ENCODE data around the gene NFIB.

The NFIB gene

DNA sequence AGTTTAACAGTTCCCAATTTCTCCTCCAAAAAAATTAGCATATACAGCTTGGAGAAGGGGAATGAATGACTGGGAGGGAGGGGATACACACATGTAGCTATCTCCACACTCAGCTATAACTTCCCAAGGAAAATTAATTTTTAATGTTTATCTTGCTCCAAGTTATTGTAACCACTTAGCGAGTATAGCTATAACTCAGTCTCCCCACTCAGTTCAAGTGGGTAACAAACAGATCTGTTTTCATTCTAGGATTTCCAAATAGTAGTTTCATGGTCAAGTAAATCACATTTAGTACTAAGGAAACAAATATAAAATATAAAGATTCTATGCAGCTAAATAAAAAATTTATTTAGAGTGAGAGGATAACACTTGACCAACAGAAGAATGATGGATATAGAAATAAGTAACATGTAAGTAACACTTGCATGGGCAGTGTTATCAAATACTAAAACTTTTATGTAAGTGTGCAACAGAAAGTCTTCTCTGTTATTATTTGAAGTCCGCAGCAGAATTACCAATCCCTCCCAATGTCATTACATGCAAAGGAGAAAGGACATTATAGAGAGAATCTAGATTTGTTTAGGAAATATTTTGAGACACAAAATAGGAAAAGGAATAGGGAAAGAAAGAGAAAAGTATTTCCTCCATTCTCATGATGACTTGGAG, 10.2 kb upstream of the NFIB start:
- Histone ChIP-seq H3K9ac (ENCODE audit: low read length) (no peak overlapping the region), H3K4me3 (ENCODE audit: low read length) (no peak overlapping the region), H3K36me3 (ENCODE audit: control insufficient read depth, insufficient read depth, low read length) (no peaks in the 10 kb centered on the region), H3K27me3 (ENCODE audit: control insufficient read depth, insufficient read depth, low read length) (no peaks in the 10 kb centered on the region), H3K4me1 (ENCODE audit: control insufficient read depth, insufficient read depth, low read length) (peaks cover 21% of the 10 kb centered on the region), H3K27ac (ENCODE audit: low read depth, low read length) (no peak overlapping the region)

DNA sequence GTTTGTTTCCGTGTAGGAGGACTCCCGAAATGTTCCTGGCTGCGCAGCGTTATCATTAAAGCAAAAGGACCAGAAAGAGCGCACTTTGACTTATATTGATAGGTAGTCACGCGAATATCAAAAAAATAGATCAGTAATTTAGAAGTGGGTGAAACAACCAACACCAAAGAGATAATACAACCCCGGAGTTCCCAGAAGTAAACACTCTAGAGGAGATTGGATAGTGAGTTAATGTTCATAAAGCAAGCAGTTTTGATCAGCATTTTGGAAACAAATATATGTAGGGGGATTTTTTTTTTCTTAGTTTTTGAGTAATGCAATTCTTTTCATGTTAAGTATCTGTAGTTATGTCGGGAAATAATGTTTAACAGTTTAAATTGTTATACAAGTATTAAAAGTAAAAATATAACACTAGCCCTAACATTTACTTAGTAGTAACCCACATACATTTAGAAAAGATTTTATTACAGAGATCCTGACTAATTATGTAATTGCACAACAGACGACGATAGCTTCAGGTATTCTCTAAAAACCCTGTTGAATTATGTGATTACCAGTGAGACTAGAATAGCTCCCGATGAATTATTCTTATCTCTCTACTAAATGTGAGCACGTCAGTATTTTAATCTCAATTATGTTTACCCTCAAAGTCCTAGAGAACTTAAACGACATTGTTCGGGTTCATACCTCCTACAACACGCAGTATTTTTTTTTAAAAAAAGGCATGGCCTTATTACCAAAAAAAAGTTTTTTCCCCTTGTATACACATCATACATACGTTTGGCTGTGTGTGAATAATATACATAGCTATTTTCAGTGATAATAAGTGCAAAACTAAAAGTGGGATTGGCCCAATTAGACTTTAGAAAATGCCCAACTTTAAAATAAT, 9.4 kb upstream of the NFIB start:
- Histone ChIP-seq H3K4me1 (ENCODE audit: control insufficient read depth, insufficient read depth, low read length) (peaks cover 25% of the 10 kb centered on the region), H3K27me3 (ENCODE audit: control insufficient read depth, insufficient read depth, low read length) (no peaks in the 10 kb centered on the region), H3K9ac (ENCODE audit: low read length) (peak overlapping the region; percentile 30), H3K4me3 (ENCODE audit: low read length) (peak overlapping the region; percentile 67), H3K27ac (ENCODE audit: low read depth, low read length) (peak overlapping the region; percentile 93), H3K36me3 (ENCODE audit: control insufficient read depth, insufficient read depth, low read length) (no peaks in the 10 kb centered on the region)

DNA sequence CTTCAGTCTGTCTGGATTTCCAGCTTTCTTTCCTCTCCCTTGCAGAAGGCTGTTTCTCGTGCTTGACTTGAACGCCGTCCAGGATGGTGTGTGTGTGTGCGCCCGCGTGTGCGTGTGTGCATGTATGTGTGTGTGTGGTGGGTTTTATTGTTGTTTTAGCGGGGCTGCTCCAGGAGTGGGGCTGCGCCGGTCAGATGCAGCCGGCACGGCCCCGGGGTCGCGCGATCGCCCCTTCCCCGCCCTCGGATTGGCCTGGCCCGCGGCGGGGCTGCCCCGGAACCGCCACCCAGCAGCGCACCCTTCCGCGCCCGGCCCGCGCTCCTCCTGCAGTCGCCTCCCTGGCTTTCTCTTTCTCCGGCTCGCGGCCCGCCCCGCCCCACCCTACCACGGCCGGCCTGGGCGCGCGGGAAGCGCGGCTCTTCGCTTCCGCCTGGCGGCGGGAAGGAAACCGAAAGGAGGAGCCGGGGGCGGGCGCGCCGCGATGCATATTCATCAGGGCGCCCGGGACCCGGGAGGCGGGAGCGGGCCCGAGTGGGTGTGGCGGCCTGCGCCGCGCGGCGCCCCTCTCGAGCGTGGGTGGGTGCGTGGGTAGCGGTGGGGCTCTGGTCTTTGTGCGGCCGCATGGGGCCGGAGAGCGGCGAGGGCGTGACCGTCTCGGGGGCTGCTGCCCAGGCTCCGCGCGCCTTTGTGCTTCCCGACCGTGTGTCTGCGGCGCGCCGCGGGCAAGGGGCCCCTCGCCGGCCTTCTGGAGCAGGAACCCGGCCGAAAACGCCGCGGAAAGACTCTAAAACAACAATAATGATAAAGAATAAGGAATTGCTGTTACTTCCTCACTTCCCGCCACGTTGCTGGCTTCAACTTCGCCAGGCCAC, 8.5 kb upstream of the NFIB start:
- H3K27me3 ChIP-seq (ENCODE audit: control insufficient read depth, insufficient read depth, low read length) = no peaks in the 10 kb centered on the region
- H3K4me1 ChIP-seq (ENCODE audit: control insufficient read depth, insufficient read depth, low read length) = peaks cover 27% of the 10 kb centered on the region
- peak overlapping the region; percentile 93 for H3K27ac ChIP-seq (ENCODE audit: low read depth, low read length)
- H3K36me3 ChIP-seq (ENCODE audit: control insufficient read depth, insufficient read depth, low read length) = no peaks in the 10 kb centered on the region
- H3K9ac ChIP-seq (ENCODE audit: low read length) = peak overlapping the region; percentile 30
- peak overlapping the region; percentile 78 for H3K4me3 ChIP-seq (ENCODE audit: low read length)

DNA sequence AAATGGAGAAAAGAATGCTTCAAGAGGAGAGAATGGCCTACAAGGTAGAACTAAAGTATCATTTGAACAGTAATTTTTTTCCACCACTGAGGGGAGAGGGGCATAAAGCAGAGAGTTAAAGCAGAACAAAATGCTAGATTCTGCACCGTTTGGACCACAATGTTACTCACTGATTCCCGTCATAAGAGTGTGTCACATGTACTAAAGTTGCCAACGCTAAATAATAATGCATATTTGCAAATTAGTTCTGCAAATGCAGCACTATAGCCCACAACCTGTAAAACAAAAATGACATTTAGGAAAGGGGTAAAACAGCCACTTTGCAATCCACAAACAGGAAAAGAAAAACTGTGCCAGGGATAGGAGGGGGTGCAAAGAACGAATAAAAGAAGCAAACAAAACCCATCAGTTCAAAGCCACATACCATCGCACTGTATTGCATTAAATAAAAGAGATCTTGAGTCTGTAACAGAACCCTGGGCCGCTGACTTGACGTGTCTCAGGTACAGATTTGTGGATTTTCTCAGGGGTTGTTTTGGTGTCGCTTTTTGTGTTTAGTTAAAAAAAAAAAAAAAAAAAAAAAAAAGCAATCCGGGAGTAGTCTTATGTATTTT, 7.7 kb upstream of the NFIB start:
- Histone ChIP-seq H3K27ac (ENCODE audit: low read depth, low read length) (peak overlapping the region; percentile 92), H3K27me3 (ENCODE audit: control insufficient read depth, insufficient read depth, low read length) (no peaks in the 10 kb centered on the region), H3K9ac (ENCODE audit: low read length) (peak overlapping the region; percentile 5), H3K4me1 (ENCODE audit: control insufficient read depth, insufficient read depth, low read length) (peaks cover 29% of the 10 kb centered on the region), H3K4me3 (ENCODE audit: low read length) (peak overlapping the region; percentile 78), H3K36me3 (ENCODE audit: control insufficient read depth, insufficient read depth, low read length) (no peaks in the 10 kb centered on the region)

DNA sequence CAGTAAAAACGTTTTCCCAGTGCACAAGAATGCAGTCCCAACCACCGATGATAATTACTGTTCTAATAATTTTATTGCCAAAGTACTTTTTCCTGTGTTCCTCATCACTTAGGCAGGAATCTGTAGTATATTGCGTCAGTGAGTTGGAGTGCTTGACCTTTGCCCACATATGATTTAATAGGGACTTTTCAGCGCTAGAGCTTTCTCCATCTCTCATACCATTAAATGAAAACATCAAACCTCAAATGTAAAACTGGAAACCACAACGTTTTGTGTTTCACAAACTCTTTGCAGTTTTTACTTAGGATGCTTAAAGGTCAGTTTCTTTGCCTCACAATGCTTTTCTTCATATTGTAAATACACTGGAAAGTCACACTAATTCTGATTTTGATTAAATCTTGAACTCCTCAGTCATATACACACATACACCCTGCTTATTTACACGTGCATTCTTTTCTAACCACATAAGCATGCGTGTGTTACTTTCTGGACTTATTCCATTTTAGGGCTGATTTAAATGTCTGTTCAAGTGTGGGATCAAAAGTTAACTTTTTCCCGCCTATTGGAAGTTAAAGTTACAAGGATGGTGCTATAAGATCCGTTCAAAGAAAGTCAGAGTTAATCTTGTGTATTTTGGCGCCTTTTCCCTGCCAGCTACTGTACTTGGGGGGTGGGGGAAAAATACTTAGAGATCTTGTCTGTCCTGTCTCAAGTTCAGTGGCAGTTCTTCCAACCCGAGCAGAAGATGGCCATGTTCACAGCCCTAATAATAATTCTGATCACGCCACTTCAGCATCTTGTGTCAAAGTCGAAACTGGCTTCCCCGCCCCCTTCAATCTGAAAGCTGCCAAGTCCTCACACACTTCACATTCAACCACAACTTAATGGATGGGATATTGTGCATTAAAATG, 6.6 kb upstream of the NFIB start:
- Histone ChIP-seq H3K36me3 (ENCODE audit: control insufficient read depth, insufficient read depth, low read length) (no peaks in the 10 kb centered on the region), H3K4me3 (ENCODE audit: low read length) (peak overlapping the region; percentile 52), H3K4me1 (ENCODE audit: control insufficient read depth, insufficient read depth, low read length) (peaks cover 26% of the 10 kb centered on the region), H3K27me3 (ENCODE audit: control insufficient read depth, insufficient read depth, low read length) (no peaks in the 10 kb centered on the region), H3K27ac (ENCODE audit: low read depth, low read length) (peak overlapping the region; percentile 92), H3K9ac (ENCODE audit: low read length) (peak overlapping the region; percentile 16)

DNA sequence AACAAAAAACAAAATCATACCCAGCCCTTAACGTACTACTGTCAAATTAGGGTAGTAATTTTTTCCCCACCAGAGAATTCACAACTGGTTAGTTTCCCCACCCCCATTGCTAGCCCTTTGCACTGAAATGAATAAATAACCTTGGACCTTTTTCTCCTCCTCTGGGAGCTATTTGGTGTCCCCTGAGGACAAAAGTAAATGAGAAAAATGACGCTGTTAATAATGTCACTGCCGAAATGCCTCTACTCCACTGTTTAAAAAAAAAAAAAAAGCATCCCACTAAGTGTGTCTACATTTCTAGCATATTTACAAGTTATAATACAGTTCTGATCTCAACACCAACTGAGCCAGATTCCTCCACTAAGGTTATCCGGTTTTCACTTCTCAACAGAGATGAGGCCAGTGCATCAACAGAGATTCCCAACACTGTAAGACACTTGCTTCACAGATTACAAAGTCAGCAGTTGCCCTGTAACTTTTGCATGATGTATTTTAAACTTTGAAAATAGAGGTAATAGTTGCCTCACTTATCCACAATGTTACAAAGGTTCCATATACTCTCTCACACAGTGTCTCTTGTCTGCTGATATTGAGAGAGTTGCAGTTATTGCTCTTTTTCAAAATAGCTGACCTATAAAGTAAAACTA, 5.1 kb upstream of the NFIB start:
- Histone ChIP-seq H3K4me1 (ENCODE audit: control insufficient read depth, insufficient read depth, low read length) (peaks cover 26% of the 10 kb centered on the region), H3K27ac (ENCODE audit: low read depth, low read length) (peak overlapping the region; percentile 92), H3K4me3 (ENCODE audit: low read length) (no peak overlapping the region)

DNA sequence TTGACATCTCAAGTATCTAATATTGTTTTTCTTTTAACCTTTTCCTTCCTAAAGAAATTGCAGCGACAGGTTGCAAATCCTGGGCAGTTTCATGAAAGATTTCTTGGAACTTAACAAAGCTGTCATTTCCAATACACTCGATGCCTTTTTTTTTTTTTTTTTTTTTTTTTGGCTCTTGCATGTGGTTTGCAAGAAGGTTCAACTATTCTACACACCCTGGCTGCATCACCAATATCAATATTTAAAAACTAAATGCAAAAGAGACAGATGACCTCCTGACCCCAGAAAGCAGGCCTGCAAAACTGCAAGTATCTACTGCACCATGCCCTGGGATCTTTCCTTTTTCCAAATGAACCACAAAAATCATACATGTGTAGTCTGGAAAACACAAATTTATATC, 4.4 kb upstream of the NFIB start:
- no peak overlapping the region for H3K9ac ChIP-seq (ENCODE audit: low read length)
- H3K4me1 ChIP-seq (ENCODE audit: control insufficient read depth, insufficient read depth, low read length) = peaks cover 26% of the 10 kb centered on the region
- no peaks in the 10 kb centered on the region for H3K27me3 ChIP-seq (ENCODE audit: control insufficient read depth, insufficient read depth, low read length)
- no peaks in the 10 kb centered on the region for H3K36me3 ChIP-seq (ENCODE audit: control insufficient read depth, insufficient read depth, low read length)
- peak overlapping the region; percentile 73 for H3K27ac ChIP-seq (ENCODE audit: low read depth, low read length)
- no peak overlapping the region for H3K4me3 ChIP-seq (ENCODE audit: low read length)

More for the DNA sequence above, 5.1 kb upstream of the NFIB start:
- H3K36me3 ChIP-seq (ENCODE audit: control insufficient read depth, insufficient read depth, low read length) = no peaks in the 10 kb centered on the region
- H3K9ac ChIP-seq (ENCODE audit: low read length) = no peak overlapping the region
- no peaks in the 10 kb centered on the region for H3K27me3 ChIP-seq (ENCODE audit: control insufficient read depth, insufficient read depth, low read length)

DNA sequence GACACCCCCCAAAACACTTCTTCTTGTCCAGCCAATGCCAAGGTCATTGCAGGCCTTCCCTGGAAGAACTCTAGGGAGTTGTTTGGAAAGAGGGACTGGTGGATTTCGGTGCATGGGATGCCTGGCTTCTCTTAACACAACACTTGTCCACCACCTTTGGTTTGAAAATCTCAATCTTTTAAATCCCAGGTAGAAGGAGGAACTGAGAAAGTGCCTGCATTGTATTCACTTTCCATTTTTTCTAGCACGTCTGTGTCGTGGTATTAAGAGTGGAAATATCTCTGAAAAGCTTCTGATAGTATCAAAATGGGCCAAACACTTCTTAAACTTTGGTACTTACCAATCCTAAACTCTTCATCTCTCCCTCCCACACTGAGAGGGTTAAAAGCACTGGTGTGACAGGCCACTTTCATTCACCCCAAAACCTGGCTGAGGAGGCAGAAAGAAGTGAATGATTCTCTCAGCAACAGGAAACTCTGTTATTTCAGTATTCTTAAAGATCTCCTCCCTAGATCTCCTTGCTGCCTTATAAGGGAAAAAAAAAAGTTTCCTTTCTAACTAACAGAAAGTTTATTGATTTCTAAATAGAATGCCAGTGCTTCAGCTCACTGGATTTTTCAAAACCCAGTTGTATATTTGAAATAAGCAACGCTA, 3.9 kb upstream of the NFIB start:
- Histone ChIP-seq H3K9ac (ENCODE audit: low read length) (no peak overlapping the region), H3K4me1 (ENCODE audit: control insufficient read depth, insufficient read depth, low read length) (peaks cover 26% of the 10 kb centered on the region), H3K4me3 (ENCODE audit: low read length) (peak overlapping the region; percentile 1), H3K36me3 (ENCODE audit: control insufficient read depth, insufficient read depth, low read length) (no peaks in the 10 kb centered on the region), H3K27me3 (ENCODE audit: control insufficient read depth, insufficient read depth, low read length) (no peaks in the 10 kb centered on the region), H3K27ac (ENCODE audit: low read depth, low read length) (peak overlapping the region; percentile 73)

DNA sequence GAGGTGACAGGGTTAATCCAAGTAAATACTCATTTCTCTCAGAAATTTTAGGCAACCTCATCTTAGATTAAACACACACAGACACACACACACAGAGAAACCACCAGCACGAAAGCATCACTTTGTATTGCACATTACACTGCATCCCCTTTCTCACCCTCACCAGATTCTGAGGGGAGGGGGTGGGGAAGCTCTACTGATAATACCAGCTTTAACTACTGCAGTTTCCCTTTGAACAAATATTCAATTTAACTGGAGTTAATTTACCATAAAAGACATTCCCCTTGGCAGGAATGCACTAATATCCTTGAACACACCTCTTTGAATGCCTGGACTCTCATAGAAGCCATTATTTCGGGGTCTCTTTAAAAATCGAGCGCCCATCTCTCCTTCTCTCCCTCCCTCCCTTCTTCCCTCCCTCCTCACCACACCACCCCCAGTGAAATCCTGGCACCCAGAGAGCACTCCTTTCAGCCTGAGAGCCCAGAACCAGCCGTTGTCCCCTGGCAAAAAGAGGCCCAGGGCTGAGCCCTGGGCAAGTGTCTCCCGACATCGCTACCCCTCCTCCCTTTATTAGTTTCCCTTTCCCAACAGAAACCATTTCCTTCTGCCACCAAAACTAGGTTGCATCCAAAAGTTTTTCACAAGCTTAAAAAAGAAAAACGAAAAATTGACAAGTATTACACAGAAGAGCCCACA, 2.8 kb upstream of the NFIB start:
- H3K36me3 ChIP-seq (ENCODE audit: control insufficient read depth, insufficient read depth, low read length) = no peaks in the 10 kb centered on the region
- no peak overlapping the region for H3K9ac ChIP-seq (ENCODE audit: low read length)
- peak overlapping the region; percentile 70 for H3K4me3 ChIP-seq (ENCODE audit: low read length)

DNA sequence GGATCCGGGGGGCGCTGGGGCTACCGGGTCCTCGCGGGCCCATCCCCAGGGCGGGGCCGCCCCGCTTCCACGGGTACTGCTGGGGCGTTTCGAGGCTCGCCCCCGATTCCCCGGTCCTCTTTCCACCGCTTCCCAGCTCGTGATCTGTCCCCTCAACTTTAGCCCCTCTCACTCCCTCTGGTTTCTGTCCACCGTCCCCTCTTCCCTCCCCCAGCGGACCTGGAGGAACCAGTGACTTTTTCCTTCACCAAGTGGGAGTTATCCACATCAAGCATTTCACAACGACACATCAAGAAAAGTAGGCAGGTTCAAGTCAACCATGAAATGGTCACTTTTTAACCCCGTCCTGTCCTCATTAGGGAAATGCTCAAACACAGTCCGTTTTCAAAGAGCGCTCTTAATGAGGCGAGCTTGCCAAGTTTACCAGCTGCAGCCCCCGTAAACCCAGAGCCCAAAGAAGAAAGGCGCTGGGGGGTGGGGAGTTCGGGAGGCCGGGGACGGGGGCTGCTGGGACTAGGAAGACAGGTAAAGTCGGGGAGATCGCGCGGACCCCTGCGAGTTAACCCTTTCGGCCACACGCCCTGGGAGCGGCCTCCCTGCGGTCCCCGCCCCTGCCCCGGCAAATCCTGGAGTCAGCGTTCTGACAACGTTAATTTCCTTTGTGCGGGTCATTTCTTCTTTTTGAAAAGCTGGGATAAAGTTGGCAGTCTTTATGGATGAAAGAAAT, 2.1 kb upstream of the NFIB start:
- peaks cover 25% of the 10 kb centered on the region for H3K4me1 ChIP-seq (ENCODE audit: control insufficient read depth, insufficient read depth, low read length)
- H3K27ac ChIP-seq (ENCODE audit: low read depth, low read length) = peak overlapping the region; percentile 73
- no peaks in the 10 kb centered on the region for H3K36me3 ChIP-seq (ENCODE audit: control insufficient read depth, insufficient read depth, low read length)
- peak overlapping the region; percentile 34 for H3K9ac ChIP-seq (ENCODE audit: low read length)
- no peaks in the 10 kb centered on the region for H3K27me3 ChIP-seq (ENCODE audit: control insufficient read depth, insufficient read depth, low read length)
- peak overlapping the region; percentile 70 for H3K4me3 ChIP-seq (ENCODE audit: low read length)

More for the DNA sequence above, 2.8 kb upstream of the NFIB start:
- Histone ChIP-seq H3K4me1 (ENCODE audit: control insufficient read depth, insufficient read depth, low read length) (peaks cover 26% of the 10 kb centered on the region), H3K27ac (ENCODE audit: low read depth, low read length) (peak overlapping the region; percentile 73), H3K27me3 (ENCODE audit: control insufficient read depth, insufficient read depth, low read length) (no peaks in the 10 kb centered on the region)
